Measurements from ENCODE around the gene PLOD1. TPM values are rescaled to one million over a fixed set of nuclear protein-coding genes. Genes with fewer than 3 reads are reported as not detected.
A peak's percentile ranks its signal among the peaks of the same experiment; 100 is the strongest.

Gene PLOD1
- total and polyA plus RNA-seq, 2 experiments from 2014 or later, result 22.4 to 62.9 TPM

DNA sequence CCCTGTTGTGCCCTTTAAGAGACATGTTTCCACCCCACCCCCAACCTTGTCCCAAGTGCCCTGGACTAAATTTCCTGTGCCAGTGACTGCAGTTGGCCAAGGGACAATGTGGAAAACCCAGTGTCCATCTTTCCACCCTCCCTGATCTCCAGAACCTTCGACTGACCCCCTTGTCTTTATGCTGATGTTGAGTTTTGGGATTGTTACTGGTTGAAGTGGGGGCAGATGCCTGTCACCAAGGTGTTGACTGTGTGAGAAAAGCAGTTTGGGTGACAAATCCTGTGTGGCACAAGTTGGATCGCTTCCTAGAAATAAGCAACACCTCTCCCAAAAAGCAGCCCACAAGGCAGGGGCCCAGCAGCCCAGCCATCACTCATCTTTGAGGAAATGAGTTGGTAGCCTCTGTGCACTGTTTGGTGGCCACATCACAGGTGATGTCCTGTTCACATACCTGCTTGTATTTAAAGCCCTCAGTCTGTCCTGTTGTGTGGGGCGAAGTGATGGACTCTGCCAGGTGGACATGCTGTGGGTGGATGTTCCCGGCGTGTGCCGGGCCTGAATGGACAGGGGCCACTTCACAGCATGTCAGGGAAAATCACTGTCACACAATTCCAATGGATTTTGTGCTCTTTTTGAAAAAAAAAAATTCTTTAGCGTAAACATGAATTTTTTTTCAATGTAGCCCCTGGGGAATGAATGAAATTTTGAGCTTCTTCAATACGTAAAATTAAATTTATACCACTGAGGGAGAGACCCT, 78.2 kb downstream of the PLOD1 start:
- Mint-ChIP-seq H3K36me3 (ENCODE audit: low read depth) (peaks cover 52% of the 10 kb centered on the region), H3K4me3 (no peak overlapping the region)
- ATAC-seq, result no peak

More for the DNA sequence above, 78.2 kb downstream of the PLOD1 start:
- Histone ChIP-seq H3F3A (replicated peaks; ENCODE audit: low read depth) (peaks cover 5% of the 10 kb centered on the region; the same call in 1 of the 2 replicates), H3K4me2 (no peak overlapping the region), H4K20me1 (replicated peaks; ENCODE audit: insufficient read depth) (no peaks in the 10 kb centered on the region; the same call in 1 of the 2 replicates), H3K27me3 (ENCODE audit: insufficient read depth) (no peaks in the 10 kb centered on the region), H3K4me1 (ENCODE audit: insufficient read depth) (no peaks in the 10 kb centered on the region), H3K36me3 (ENCODE audit: insufficient read depth) (peaks cover under 1% of the 10 kb centered on the region), H3K27ac (ENCODE audit: low read depth) (peak overlapping the region; percentile 89; the same call in 1 of the 2 replicates), H3K4me3 (no peak overlapping the region), H3K9me2 (ENCODE audit: insufficient read depth) (no peaks in the 10 kb centered on the region), H2AFZ (no peak overlapping the region), H3K79me2 (replicated peaks; ENCODE audit: insufficient read depth) (no peaks in the 10 kb centered on the region)
- no peak for DNase-seq (ENCODE audit: low spot score)
- H3K27me3 Mint-ChIP-seq (ENCODE audit: insufficient read depth, low read depth, poor library complexity), result peaks cover 6% of the 10 kb centered on the region
- H3K4me1 Mint-ChIP-seq, result peaks cover 6% of the 10 kb centered on the region; the same call in 2 of the 3 replicates
- no peak overlapping the region for H3K27ac Mint-ChIP-seq
- TF ChIP-seq STAT1 (IDR thresholded peaks at IDR 0.05; ENCODE audit: unreplicated experiment) (no peak), POLR2AphosphoS5 (IDR thresholded peaks at IDR 0.05; ENCODE audit: low read depth) (no peak), NANOG (IDR thresholded peaks at IDR 0.05; ENCODE audit: borderline replicate concordance) (no peak), ZNF462 (CRISPR knock-in tag; IDR thresholded peaks at IDR 0.05) (no peak), EZH2 (IDR thresholded peaks at IDR 0.05; ENCODE audit: low read depth, unreplicated experiment) (no peak), JUNB (IDR thresholded peaks at IDR 0.05; ENCODE audit: unreplicated experiment) (no peak), ZNF331 (CRISPR knock-in tag; IDR thresholded peaks at IDR 0.05; ENCODE audit: low read depth) (no peak), CREB1 (CRISPR knock-in tag; IDR thresholded peaks at IDR 0.05; ENCODE audit: low read depth) (no peak), EZH2phosphoT487 (IDR thresholded peaks at IDR 0.05; ENCODE audit: unreplicated experiment) (no peak), CTCF (conservative IDR thresholded peaks at IDR 0.05; ENCODE audit: low read depth in 2 of 2) (no peak), REST (IDR thresholded peaks at IDR 0.05; ENCODE audit: unreplicated experiment) (no peak), ZNF114 (CRISPR knock-in tag; IDR thresholded peaks at IDR 0.05) (no peak)
- TF ChIP-seq, protein P1, sequence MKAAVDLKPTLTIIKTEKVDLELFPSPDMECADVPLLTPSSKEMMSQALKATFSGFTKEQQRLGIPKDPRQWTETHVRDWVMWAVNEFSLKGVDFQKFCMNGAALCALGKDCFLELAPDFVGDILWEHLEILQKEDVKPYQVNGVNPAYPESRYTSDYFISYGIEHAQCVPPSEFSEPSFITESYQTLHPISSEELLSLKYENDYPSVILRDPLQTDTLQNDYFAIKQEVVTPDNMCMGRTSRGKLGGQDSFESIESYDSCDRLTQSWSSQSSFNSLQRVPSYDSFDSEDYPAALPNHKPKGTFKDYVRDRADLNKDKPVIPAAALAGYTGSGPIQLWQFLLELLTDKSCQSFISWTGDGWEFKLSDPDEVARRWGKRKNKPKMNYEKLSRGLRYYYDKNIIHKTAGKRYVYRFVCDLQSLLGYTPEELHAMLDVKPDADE (IDR thresholded peaks at IDR 0.05), result no peak
- peaks cover 3% of the 10 kb centered on the region; the same call in 2 of the 3 replicates for H3K9me3 Mint-ChIP-seq
